GM21423 (cell line): Measurements from ENCODE around the gene EREG.
"Not testable (repeated sequence)": the region's sequence is repeated elsewhere in the genome, so short reads cannot be mapped to it uniquely, and the experiment has no call there.

Experiments
- ATAC-seq: cut with Tn5 transposase; IDR thresholded peaks from one replicate; pipeline ENCODE4 v1.9.1; 2021; ENCODE audit warnings: mild to moderate bottlenecking, moderate library complexity; ENCODE audit not compliant: unreplicated experiment

The EREG gene

DNA sequence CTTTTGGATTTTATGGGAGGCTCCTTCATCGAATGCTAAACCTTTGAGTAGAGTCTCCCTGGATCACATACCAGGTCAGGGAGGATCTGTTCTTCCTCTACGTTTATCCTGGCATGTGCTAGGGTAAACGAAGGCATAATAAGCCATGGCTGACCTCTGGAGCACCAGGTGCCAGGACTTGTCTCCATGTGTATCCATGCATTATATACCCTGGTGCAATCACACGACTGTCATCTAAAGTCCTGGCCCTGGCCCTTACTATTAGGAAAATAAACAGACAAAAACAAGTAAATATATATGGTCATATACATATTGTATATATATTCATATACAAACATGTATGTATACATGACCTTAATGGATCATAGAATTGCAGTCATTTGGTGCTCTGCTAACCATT, 21.2 kb downstream of the EREG start:
- ATAC-seq, result no peak

DNA sequence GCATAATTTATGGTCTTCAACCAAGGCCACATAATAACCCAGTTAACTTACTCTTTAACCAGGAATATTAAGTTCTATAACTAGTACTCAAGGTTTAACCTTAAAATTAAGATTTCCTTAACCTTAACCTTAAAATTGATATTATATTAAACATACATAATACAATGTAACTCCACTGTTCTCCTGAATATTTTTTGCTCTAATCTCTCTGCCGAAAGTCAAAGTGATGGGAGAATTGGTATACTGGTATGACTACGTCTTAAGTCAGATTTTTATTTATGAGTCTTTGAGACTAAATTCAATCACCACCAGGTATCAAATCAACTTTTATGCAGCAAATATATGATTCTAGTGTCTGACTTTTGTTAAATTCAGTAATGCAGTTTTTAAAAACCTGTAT, 22.8 kb downstream of the EREG start:
- no peak for ATAC-seq

- no peak for ATAC-seq
These were observed 24.5 kb downstream of the EREG start for GRCh38 chr4:74389494-74389893.

DNA sequence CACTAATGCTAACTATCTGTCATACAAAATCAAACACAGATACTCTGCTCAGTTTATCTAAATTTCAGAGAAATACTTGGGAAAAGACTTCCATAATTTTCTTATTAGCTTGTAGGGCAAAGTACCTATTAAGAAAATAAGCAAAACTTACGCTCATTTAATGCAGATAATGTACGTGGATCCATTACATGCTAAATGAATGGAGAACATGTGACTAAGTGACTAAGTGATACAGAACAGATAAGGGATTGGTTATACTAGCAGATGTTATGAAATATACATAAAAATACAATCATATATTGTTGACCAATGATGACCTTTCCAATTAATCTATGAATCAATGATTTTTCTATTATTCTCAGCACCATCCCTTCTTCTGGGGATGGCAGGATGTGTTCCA, 25.7 kb downstream of the EREG start:
- no peak for ATAC-seq

DNA sequence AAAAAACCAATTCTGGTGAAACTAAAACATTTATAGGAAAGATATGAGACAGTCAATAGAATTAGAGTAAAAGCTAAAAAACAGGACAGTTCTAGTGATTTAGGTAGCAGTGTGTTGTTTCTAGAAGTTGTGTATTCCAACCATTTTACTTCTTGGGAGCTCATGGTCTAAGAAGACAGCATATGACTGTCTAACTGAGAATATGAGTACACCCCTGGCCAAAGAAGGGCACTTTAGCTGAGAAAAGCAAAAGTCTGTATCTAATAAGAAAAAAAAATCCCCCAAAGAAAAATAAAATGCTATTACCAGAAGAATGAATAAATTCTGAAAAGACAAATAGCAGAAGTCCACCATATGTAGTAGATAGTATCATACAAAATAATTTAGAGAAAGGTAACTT, 26.4 kb downstream of the EREG start:
- ATAC-seq, result no peak

DNA sequence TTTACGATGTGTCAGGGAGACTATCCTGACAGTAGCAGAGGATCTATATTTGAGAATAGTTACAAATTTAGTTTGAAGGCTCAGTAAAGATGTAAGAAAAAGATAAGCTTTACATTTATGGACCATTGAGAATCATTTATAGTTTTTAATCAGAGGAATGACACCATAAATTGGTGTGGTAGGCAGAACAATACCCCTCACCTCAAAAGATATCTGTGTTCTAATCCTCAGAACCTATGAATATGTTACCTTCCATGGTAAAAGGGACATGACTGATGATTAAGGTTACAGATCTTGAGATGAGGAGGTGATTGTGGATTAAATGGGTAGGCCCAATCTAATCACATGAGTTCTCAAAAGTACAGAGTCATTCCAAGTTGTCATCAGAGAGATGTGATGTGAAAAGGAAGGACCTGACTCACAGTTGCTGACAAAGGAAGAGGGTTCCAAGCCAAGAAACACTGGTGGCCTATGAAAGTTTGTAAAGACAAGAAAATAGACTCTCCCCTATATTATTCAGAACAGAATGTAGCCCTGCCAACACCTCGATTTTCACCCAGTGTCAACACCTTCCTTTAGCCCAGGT, 27.0 kb downstream of the EREG start:
- ATAC-seq, result no peak

GRCh38 chr4:74394476-74395136, 29.7 kb downstream of the EREG start:
- ATAC-seq, result no peak

GRCh38 chr4:74395633-74396032, 30.7 kb downstream of the EREG start:
- no peak for ATAC-seq

- peak; percentile 41 for ATAC-seq
These were observed 32.9 kb downstream of the EREG start for GRCh38 chr4:74397748-74398426.

DNA sequence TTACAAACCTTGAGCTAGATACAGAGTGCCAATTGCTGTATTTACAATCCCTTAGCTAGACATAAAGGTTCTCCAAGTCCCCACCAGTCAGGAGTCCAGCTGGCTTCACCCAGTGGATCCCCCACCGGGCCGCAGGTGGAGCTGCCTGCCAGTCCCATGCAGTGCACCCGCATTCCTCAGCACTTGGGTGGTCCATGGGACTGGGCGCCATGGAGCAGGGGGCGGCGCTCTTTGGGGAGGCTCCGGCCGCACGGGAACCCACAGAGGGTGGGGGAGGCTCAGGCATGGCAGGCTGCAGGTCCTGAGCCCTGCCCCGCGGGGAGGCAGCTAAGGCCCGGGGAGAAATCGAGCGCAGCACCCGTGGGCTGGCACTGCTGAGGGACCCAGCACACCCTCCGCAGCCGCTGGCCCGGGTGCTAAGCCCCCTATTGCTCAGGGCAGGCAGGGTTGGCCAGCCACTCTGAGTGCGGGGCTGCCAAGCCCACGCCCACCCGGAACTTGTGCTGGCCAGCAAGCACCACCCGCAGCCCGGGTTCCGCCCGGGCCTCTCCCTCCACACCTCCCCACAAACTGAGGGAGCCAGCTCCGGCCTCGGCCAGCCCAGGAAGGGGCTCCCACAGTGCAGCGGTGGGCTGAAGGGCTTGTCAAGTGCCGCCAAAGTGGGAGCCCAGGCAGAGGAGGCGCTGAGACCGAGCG, 34.1 kb downstream of the EREG start:
- not testable (repeated sequence) for ATAC-seq

GRCh38 chr4:74400395-74400794, 35.5 kb downstream of the EREG start:
- no peak for ATAC-seq

DNA sequence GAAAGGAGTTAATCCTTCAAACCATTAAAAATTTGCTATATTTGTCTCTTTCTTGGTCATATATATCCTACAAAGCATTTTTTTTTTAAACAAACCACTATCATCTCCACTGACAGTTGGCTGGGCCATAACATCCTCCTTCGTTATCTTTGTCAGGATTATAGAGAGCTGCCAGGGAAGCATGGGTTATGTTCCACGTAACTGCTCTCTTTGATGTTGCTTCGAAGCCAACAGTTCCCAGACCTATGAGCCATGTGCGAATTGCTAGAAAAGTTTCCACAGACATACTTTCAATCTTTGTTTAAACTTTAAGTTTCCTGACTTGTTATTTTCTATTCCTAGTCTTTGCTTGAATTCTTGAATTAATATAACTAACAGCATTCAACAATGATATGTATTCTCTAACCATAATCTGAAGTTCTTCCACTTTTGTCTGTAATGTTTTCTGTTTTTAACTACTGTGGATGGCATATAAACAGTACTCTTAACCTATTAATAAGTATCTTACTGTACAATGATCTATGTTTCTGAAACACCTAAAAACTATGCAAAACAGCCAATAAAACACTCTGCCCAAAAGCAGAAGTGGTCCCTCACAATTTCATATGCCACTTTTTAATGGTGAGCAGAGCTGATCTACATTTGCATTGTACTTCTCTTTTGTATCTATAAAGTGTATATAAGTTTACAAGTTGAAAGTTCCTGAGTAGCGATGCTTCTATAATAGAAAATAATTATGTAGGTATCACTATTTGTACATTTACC, 37.9 kb downstream of the EREG start:
- ATAC-seq, result peak; percentile 97

DNA sequence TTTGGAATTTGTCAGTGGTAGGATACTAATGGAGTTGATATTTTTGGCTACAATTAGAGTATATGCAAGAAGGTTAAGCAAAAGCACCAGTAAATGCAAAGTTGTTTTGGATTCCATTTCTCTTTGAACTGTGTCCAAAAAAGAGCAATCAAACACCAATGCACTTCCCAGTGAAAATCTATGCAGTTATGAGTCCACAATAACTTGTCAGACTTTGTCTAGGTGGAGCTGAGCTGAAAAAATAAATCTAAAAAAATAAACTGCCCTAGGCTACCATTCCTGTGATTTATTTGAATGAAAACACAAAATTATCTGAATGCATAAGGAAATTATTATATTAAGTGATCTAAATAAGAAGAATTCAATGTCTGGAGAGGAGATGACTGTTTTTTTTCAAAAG, 42.9 kb downstream of the EREG start:
- ATAC-seq, result no peak

DNA sequence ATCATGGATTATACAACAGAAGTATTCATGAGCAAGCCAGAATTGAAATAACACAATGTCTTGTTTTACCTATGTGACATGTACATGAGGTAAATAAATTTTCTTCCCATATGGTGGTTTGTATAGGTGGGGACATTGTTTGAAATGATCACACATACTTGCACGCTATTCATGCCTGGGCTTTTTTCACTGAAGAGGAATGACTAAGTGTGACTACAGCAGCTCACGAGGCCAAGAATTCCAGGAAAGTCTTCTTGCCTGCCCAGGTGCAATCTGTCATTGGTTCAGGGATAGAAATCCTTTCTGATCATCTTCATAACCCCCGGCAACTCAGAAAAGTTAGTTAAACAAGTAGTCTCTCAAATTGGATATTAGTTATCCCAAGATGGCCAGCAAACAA, 43.7 kb downstream of the EREG start:
- ATAC-seq, result no peak

GRCh38 chr4:74410272-74410671, 45.3 kb downstream of the EREG start:
- ATAC-seq, result no peak

- no peak for ATAC-seq
These were observed 47.3 kb downstream of the EREG start for GRCh38 chr4:74412225-74412624.

GRCh38 chr4:74413265-74413664, 48.3 kb downstream of the EREG start:
- no peak for ATAC-seq

- no peak for ATAC-seq
These were observed 49.3 kb downstream of the EREG start for GRCh38 chr4:74414149-74414809.

GRCh38 chr4:74415602-74416300, 50.8 kb downstream of the EREG start:
- no peak for ATAC-seq

- ATAC-seq, result no peak
These were observed 53.2 kb downstream of the EREG start for GRCh38 chr4:74418063-74418670.
